Hepatocyte (in vitro differentiated cells): Measurements from ENCODE around the gene AMFR. TPM values are rescaled to one million over a fixed set of nuclear protein-coding genes. Genes with fewer than 3 reads are reported as not detected.

Experiments used
- DNase-seq: peaks from one replicate; pipeline ENCODE4 v3.0.0-alpha.2; 2016; ENCODE audit warnings: low spot score
- H2AFZ ChIP-seq: fragments of 200-600 bp; sonication (generic); 2 replicates; pipeline ENCODE4 v1.6.0; 2016; ENCODE audit warnings: antibody characterized with exemption, mild to moderate bottlenecking
- H3K27ac ChIP-seq: fragments of 200-600 bp; sonication (generic); 2 replicates; pipeline ENCODE4 v1.5.1; 2016; ENCODE audit warnings: mild to moderate bottlenecking
- H3K27me3 ChIP-seq: fragments of 200-600 bp; sonication (generic); 2 replicates; pipeline ENCODE4 v1.6.1; 2016
- H3K36me3 ChIP-seq: fragments of 200-600 bp; sonication (generic); replicated peaks from 2 replicates; pipeline ENCODE4 v1.5.1; 2016; ENCODE audit warnings: low read depth; ENCODE audit not compliant: insufficient read depth
- H3K4me1 ChIP-seq: fragments of 200-600 bp; sonication (generic); 2 replicates; pipeline ENCODE4 v1.5.1; 2016; ENCODE audit warnings: mild to moderate bottlenecking, moderate library complexity; ENCODE audit not compliant: insufficient read depth
- H3K4me2 ChIP-seq: fragments of 200-600 bp; sonication (generic); 2 replicates; pipeline ENCODE4 v1.6.0; 2016
- H3K4me3 ChIP-seq: fragments of 200-600 bp; sonication (generic); 2 replicates; pipeline ENCODE4 v1.5.1; 2016; ENCODE audit warnings: mild to moderate bottlenecking
- H3K79me2 ChIP-seq: fragments of 200-600 bp; sonication (generic); 2 replicates; pipeline ENCODE4 v1.6.0; 2017; ENCODE audit warnings: mild to moderate bottlenecking
- H3K9me2 ChIP-seq: fragments of 200-600 bp; sonication (generic); replicated peaks from 2 replicates; pipeline ENCODE4 v1.6.0; 2017; ENCODE audit warnings: mild to moderate bottlenecking; ENCODE audit not compliant: insufficient read depth
- H3K9me3 ChIP-seq: fragments of 200-600 bp; sonication (generic); 2 replicates; pipeline ENCODE4 v1.5.1; 2016; ENCODE audit warnings: low read depth, mild to moderate bottlenecking
- H4K20me1 ChIP-seq: fragments of 200-600 bp; sonication (generic); 2 replicates; pipeline ENCODE4 v1.6.0; 2016; ENCODE audit warnings: mild to moderate bottlenecking; ENCODE audit not compliant: insufficient read depth, poor library complexity, severe bottlenecking
- CTCF ChIP-seq: fragments of 200-600 bp; sonication (generic); IDR thresholded peaks from 2 replicates; pipeline ENCODE4 v1.5.1; 2016; ENCODE audit warnings: antibody characterized with exemption, mild to moderate bottlenecking; ENCODE audit not compliant: poor library complexity
- EZH2 ChIP-seq: fragments of 200-600 bp; sonication (generic); IDR thresholded peaks from 2 replicates; pipeline ENCODE4 v1.6.1; 2016; ENCODE audit warnings: antibody characterized with exemption, mild to moderate bottlenecking, borderline replicate concordance
- EZH2phosphoT487 ChIP-seq: fragments of 200-600 bp; sonication (generic); IDR thresholded peaks from one replicate; pipeline ENCODE4 v1.6.1; 2018; ENCODE audit warnings: antibody characterized with exemption, mild to moderate bottlenecking, low read depth, moderate library complexity; ENCODE audit not compliant: unreplicated experiment, severe bottlenecking
- whole genome bisulfite sequencing: methylation state at CpG from one replicate; pipeline ENCODE4 v1.1.6; 2016; ENCODE audit warnings: low lambda C conversion rate; ENCODE audit errors: missing lambda C conversion rate; 5-methylcytosine and 5-hydroxymethylcytosine counted together
- polyA plus RNA-seq: library from polyadenylated mRNA; unstranded; fragments of >200 nt; fragmentation: Nextera tagmentation; extraction: Ambion mirVana; gene quantifications from 2 replicates; pipeline ENCODE4 v1.2.1, GENCODE V29; 2016
- total RNA-seq: library from RNA; depleted of rRNA; stranded (reverse); fragments of >200 nt; gene quantifications from 2 replicates; pipeline ENCODE4 v1.2.3, GENCODE V29; 2014

AMFR gene
- total and polyA plus RNA-seq, 2 experiments from 2014 or later: 67.2 to 135 TPM

- no peak overlapping the region for H3K4me2 ChIP-seq
- H3K27me3 ChIP-seq: no peaks in the 10 kb centered on the region
- H2AFZ ChIP-seq: no peak overlapping the region
- H4K20me1 ChIP-seq: no peaks in the 10 kb centered on the region
- TF ChIP-seq CTCF (no peak), EZH2 (no peak), EZH2phosphoT487 (no peak)
- H3K36me3 ChIP-seq: no peaks in the 10 kb centered on the region
- H3K9me2 ChIP-seq: no peaks in the 10 kb centered on the region
- WGBS: 83% methylated on average over 8 of the region's 8 CpGs
- no peak for DNase-seq
- no peak overlapping the region for H3K27ac ChIP-seq
- no peaks in the 10 kb centered on the region for H3K79me2 ChIP-seq
- H3K9me3 ChIP-seq: no peaks in the 10 kb centered on the region
- no peak overlapping the region for H3K4me3 ChIP-seq
- no peaks in the 10 kb centered on the region for H3K4me1 ChIP-seq
Measured at GRCh38 chr16:56331915-56332314, 93.4 kb downstream of the AMFR start.

- TF ChIP-seq EZH2: no peak
- no peak overlapping the region for H3K4me3 ChIP-seq
- no peaks in the 10 kb centered on the region for H3K27me3 ChIP-seq
- DNase-seq: no peak
- H3K9me2 ChIP-seq: no peaks in the 10 kb centered on the region
- WGBS: 92% methylated on average over 10 of the region's 11 CpGs
- no peak overlapping the region for H3K27ac ChIP-seq
- no peak overlapping the region for H2AFZ ChIP-seq
- H3K79me2 ChIP-seq: no peaks in the 10 kb centered on the region
- no peaks in the 10 kb centered on the region for H3K4me1 ChIP-seq
- no peaks in the 10 kb centered on the region for H3K36me3 ChIP-seq
- H3K9me3 ChIP-seq: no peaks in the 10 kb centered on the region
- no peak overlapping the region for H3K4me2 ChIP-seq
- no peaks in the 10 kb centered on the region for H4K20me1 ChIP-seq
Measured at GRCh38 chr16:56331399-56331798, 93.9 kb downstream of the AMFR start.

- H3K9me3 ChIP-seq: no peaks in the 10 kb centered on the region
- no peak overlapping the region for H3K4me2 ChIP-seq
- H4K20me1 ChIP-seq: no peaks in the 10 kb centered on the region
- no peak overlapping the region for H3K4me3 ChIP-seq
- no peaks in the 10 kb centered on the region for H3K27me3 ChIP-seq
- 77% methylated on average over 4 of the region's 4 CpGs for WGBS
- no peak overlapping the region for H2AFZ ChIP-seq
- H3K79me2 ChIP-seq: no peaks in the 10 kb centered on the region
- H3K27ac ChIP-seq: peak overlapping the region; percentile 12
- no peaks in the 10 kb centered on the region for H3K36me3 ChIP-seq
- DNase-seq: no peak
- no peak for TF ChIP-seq CTCF
- TF ChIP-seq EZH2: no peak
- no peak for TF ChIP-seq EZH2phosphoT487
- no peaks in the 10 kb centered on the region for H3K4me1 ChIP-seq
- no peaks in the 10 kb centered on the region for H3K9me2 ChIP-seq
Measured at GRCh38 chr16:56330476-56330875, 94.9 kb downstream of the AMFR start.

GRCh38 chr16:56329887-56330286 is 95.5 kb downstream of the AMFR start:
- Histone ChIP-seq H3K27ac (no peak overlapping the region), H3K36me3 (no peaks in the 10 kb centered on the region), H3K9me2 (no peaks in the 10 kb centered on the region), H3K27me3 (no peaks in the 10 kb centered on the region), H4K20me1 (no peaks in the 10 kb centered on the region), H3K9me3 (no peaks in the 10 kb centered on the region), H3K4me2 (no peak overlapping the region), H3K4me1 (no peaks in the 10 kb centered on the region), H3K4me3 (no peak overlapping the region), H3K79me2 (no peaks in the 10 kb centered on the region), H2AFZ (no peak overlapping the region)
- WGBS: 90% methylated on average over 9 of the region's 9 CpGs
- no peak for TF ChIP-seq EZH2phosphoT487
- DNase-seq: no peak
